PC-3 (cell line): ENCODE data around the gene GRK2. TPM values are rescaled to one million over a fixed set of nuclear protein-coding genes. Genes with fewer than 3 reads are reported as not detected.

ENCODE experiments used
- ATAC-seq: fragments of 200-7000 bp; cut with Tn5 transposase; 2 replicates; pipeline ENCODE4 v1.9.1; 2020; ENCODE audit warnings: mild to moderate bottlenecking, moderate library complexity
- BruUV-seq: library from RNA; stranded (reverse); fragments of 400-500 nt; replicated peaks from 2 replicates; lab custom pipeline; 2021; lab: Mats Ljungman, UMichigan
- CTCF ChIA-PET: fragments of 300-600 bp; sonication (Branson Sonifier 250); formaldehyde crosslinking; loops from one replicate; lab custom pipeline; 2022; ENCODE audit warnings: antibody characterized with exemption; lab: Charles Lee
- POLR2A ChIA-PET: fragments of 300-600 bp; sonication (Branson Sonifier 250); formaldehyde crosslinking; loops from one replicate; lab custom pipeline; 2022; ENCODE audit warnings: antibody characterized with exemption; ENCODE audit not compliant: unreplicated experiment; lab: Charles Lee
- DNase-seq: peaks from one replicate; pipeline ENCODE4 v3.0.0-alpha.2; 2015
- H2AFZ ChIP-seq: fragments of 300-600 bp; sonication (generic); 2 replicates; pipeline ENCODE4 v1.6.0; 2016; ENCODE audit warnings: antibody characterized with exemption, low read length
- H3F3A ChIP-seq: fragments of 300-600 bp; sonication (generic); one replicate; pipeline ENCODE4 v1.6.0; 2017; ENCODE audit warnings: antibody characterized with exemption, low read length, control low read depth, mild to moderate bottlenecking; ENCODE audit not compliant: unreplicated experiment
- H3K27ac ChIP-seq: fragments of 300-600 bp; sonication (generic); 2 replicates; pipeline ENCODE4 v1.5.1; 2016; ENCODE audit warnings: mild to moderate bottlenecking, low read length
- H3K27me3 ChIP-seq: fragments of 300-600 bp; sonication (generic); 2 replicates; pipeline ENCODE4 v1.6.1; 2016; ENCODE audit warnings: low read length, mixed read lengths
- H3K36me3 ChIP-seq: fragments of 300-600 bp; sonication (generic); 2 replicates; pipeline ENCODE4 v1.6.1; 2016; ENCODE audit warnings: low read depth, mixed run types, low read length, mixed read lengths
- H3K4me1 ChIP-seq: fragments of 300-600 bp; sonication (generic); 2 replicates; pipeline ENCODE4 v1.5.1; 2016; ENCODE audit warnings: low read length; ENCODE audit not compliant: insufficient read depth
- H3K4me2 ChIP-seq: fragments of 300-600 bp; sonication (generic); 2 replicates; pipeline ENCODE4 v1.6.0; 2016; ENCODE audit warnings: low read length
- H3K4me3 ChIP-seq: fragments of 300-600 bp; sonication (generic); 2 replicates; pipeline ENCODE4 v1.5.1; 2016; ENCODE audit warnings: mild to moderate bottlenecking, low read length, mixed read lengths
- H3K79me2 ChIP-seq: fragments of 300-600 bp; sonication (generic); 2 replicates; pipeline ENCODE4 v1.6.1; 2017; ENCODE audit warnings: low read length, mixed read lengths
- H3K9ac ChIP-seq: fragments of 300-600 bp; sonication (generic); 2 replicates; pipeline ENCODE4 v1.6.0; 2016; ENCODE audit warnings: mild to moderate bottlenecking, low read length
- H3K9me2 ChIP-seq: fragments of 300-600 bp; sonication (generic); replicated peaks from 2 replicates; pipeline ENCODE4 v1.6.1; 2016; ENCODE audit warnings: mixed run types, low read length, mixed read lengths
- H3K9me3 ChIP-seq: fragments of 300-600 bp; sonication (generic); 2 replicates; pipeline ENCODE4 v1.6.1; 2016; ENCODE audit warnings: low read length, mixed read lengths
- H4K20me1 ChIP-seq: fragments of 300-600 bp; sonication (generic); 2 replicates; pipeline ENCODE4 v1.6.1; 2016; ENCODE audit warnings: low read length, mixed read lengths
- EZH2 ChIP-seq: fragments of 300-600 bp; sonication (generic); IDR thresholded peaks from one replicate; pipeline ENCODE4 v1.6.1; 2017; ENCODE audit warnings: antibody characterized with exemption, mild to moderate bottlenecking, low read length; ENCODE audit not compliant: unreplicated experiment
- EZH2phosphoT487 ChIP-seq: fragments of 300-600 bp; sonication (generic); IDR thresholded peaks from 2 replicates; pipeline ENCODE4 v1.6.1; 2018; ENCODE audit warnings: mild to moderate bottlenecking, antibody characterized with exemption, low read length, borderline replicate concordance
- intact Hi-C: fragments of 100-400 bp; cut with micrococcal nuclease; formaldehyde crosslinking; loops from 2 replicates; pipeline ENCODE4 v1.9.0; 2023
- total RNA-seq: library from RNA; depleted of rRNA; stranded (reverse); fragments of >200 nt; gene quantifications from 2 replicates; pipeline ENCODE4 v1.2.3, GENCODE V29; 2014
- TF ChIP-seq, protein P1 (sequence below): fragments of 300-600 bp; sonication (generic); conservative IDR thresholded peaks from 2 replicates; pipeline ENCODE4 v1.5.1; 2017; ENCODE audit warnings: antibody characterized with exemption, low read depth, mild to moderate bottlenecking, low read length

Gene GRK2
- total RNA-seq, 1 experiment from 2014 or later, result 103 TPM

DNA sequence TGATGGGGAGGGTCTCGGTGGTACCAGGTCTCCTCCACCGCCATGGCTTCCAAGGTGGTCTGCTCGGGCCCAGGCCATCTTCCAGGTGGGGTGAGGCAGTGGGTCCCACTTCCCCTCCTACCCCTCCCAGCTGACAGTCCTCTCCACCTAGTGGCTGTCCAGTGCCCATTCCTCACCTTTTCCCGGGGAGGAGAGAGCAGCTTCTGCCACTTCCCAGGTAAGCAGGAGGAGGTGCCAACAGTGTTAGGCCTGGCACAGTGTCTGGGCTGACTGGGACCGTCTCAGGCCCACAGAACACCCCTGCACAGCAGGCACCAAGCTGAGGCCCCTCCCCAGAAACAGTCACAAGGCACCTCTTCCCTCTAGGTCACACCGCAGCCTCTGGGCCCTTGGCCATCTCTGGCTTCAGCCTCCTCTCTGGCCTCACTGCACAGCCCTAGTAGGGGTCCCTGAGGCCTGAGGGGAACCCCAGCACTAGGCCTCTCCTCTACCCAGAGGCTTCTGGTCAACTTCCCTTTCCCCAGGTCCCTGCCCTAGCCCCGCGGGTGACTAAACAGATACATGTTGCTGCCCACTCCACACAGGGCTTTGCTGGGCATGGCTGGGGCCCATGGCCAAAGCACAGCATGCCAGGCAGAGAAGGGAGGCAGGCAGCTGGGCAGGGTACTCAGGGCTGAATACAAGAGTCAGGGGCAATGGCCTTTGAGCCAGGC is 20.5 kb downstream of the GRK2 start:
- no TSS peak for BruUV-seq
- Histone ChIP-seq H3K4me1 (peaks cover 20% of the 10 kb centered on the region), H3K4me2 (no peak overlapping the region), H3K9ac (no peak overlapping the region), H2AFZ (no peak overlapping the region), H3F3A (no peaks in the 10 kb centered on the region), H4K20me1 (no peaks in the 10 kb centered on the region), H3K27me3 (no peaks in the 10 kb centered on the region), H3K27ac (peak overlapping the region; percentile 89; the same call in 1 of the 2 replicates), H3K9me3 (no peaks in the 10 kb centered on the region), H3K79me2 (peaks cover 23% of the 10 kb centered on the region), H3K9me2 (no peaks in the 10 kb centered on the region), H3K36me3 (peaks cover 40% of the 10 kb centered on the region), H3K4me3 (no peak overlapping the region)
- intact Hi-C loops, result no loop called here
- ChIA-PET CTCF (no interaction called here), POLR2A (no interaction called here)
- TF ChIP-seq, protein P1, sequence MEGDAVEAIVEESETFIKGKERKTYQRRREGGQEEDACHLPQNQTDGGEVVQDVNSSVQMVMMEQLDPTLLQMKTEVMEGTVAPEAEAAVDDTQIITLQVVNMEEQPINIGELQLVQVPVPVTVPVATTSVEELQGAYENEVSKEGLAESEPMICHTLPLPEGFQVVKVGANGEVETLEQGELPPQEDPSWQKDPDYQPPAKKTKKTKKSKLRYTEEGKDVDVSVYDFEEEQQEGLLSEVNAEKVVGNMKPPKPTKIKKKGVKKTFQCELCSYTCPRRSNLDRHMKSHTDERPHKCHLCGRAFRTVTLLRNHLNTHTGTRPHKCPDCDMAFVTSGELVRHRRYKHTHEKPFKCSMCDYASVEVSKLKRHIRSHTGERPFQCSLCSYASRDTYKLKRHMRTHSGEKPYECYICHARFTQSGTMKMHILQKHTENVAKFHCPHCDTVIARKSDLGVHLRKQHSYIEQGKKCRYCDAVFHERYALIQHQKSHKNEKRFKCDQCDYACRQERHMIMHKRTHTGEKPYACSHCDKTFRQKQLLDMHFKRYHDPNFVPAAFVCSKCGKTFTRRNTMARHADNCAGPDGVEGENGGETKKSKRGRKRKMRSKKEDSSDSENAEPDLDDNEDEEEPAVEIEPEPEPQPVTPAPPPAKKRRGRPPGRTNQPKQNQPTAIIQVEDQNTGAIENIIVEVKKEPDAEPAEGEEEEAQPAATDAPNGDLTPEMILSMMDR, result peak; percentile 40
- TF ChIP-seq EZH2 (no peak), EZH2phosphoT487 (no peak)
- DNase-seq (no peak), ATAC-seq (no peak)

- Histone ChIP-seq H3K9me2 (no peaks in the 10 kb centered on the region), H2AFZ (no peak overlapping the region), H3K4me3 (peak overlapping the region; percentile 83; the same call in 1 of the 2 replicates), H3K79me2 (peaks cover 29% of the 10 kb centered on the region), H3K27me3 (no peaks in the 10 kb centered on the region), H3K36me3 (peaks cover 34% of the 10 kb centered on the region; the same call in 1 of the 2 replicates), H3K9ac (peak overlapping the region; percentile 88), H3K27ac (peak overlapping the region; percentile 89), H3K4me2 (peak overlapping the region; percentile 93), H4K20me1 (no peaks in the 10 kb centered on the region), H3K9me3 (no peaks in the 10 kb centered on the region), H3F3A (no peaks in the 10 kb centered on the region), H3K4me1 (peaks cover 28% of the 10 kb centered on the region)
- POLR2A ChIA-PET, result interaction anchor here (1.0 kb wide), 1 partner anchor 16 kb away, joined by 3 read pairs; the partner anchor contains the start of gene SSH3
- DNase-seq (no peak), ATAC-seq (no peak)
- intact Hi-C loops, result loop anchor here (1.0 kb wide), 1 partner anchor 30 kb away; no protein-coding TSS in a partner anchor
- TSS peak; percentile 76 for BruUV-seq
- CTCF ChIA-PET, result no interaction called here
- TF ChIP-seq, protein P1, result no peak
- TF ChIP-seq EZH2 (no peak), EZH2phosphoT487 (no peak)
Observed at GRCh38 chr11:67287355-67288197, 21.3 kb downstream of the GRK2 start.
